Superior temporal gyrus (tissue), 1 donor: ENCODE data around the gene PHLDA2.

Experiments
- DNase-seq: peaks from one replicate; pipeline ENCODE4 v3.0.0-alpha.2; 2016; ENCODE audit errors: extremely low spot score

Gene PHLDA2

GRCh38 chr11:2881981-2882375, 47.2 kb downstream of the PHLDA2 start:
- no peak for DNase-seq

GRCh38 chr11:2881076-2881980, 47.9 kb downstream of the PHLDA2 start:
- no peak for DNase-seq

GRCh38 chr11:2880646-2881045, 48.6 kb downstream of the PHLDA2 start:
- DNase-seq = no peak

GRCh38 chr11:2878782-2879181, 50.4 kb downstream of the PHLDA2 start:
- DNase-seq = no peak
